Endothelial cell of umbilical vein (primary cell): ENCODE results near the gene M1AP. TPM values are rescaled to one million over a fixed set of nuclear protein-coding genes. Genes with fewer than 3 reads are reported as not detected.

Source experiments
- BruUV-seq: library from RNA; stranded (reverse); fragments of 400-500 nt; replicated peaks from 2 replicates; lab custom pipeline; 2021; lab: Mats Ljungman, UMichigan
- CTCF ChIA-PET: fragments of 300-600, 350-600 bp; sonication (Branson Sonifier 250); formaldehyde crosslinking; loops from one replicate; lab custom pipeline; 2021; ENCODE audit warnings: antibody characterized with exemption, inconsistent platforms; lab: Charles Lee
- POLR2A ChIA-PET: fragments of 300-600, 350-600 bp; sonication (Branson Sonifier 250); formaldehyde crosslinking; loops from one replicate; lab custom pipeline; 2021; ENCODE audit warnings: antibody characterized with exemption, inconsistent platforms; lab: Charles Lee
- DNase-seq: peaks from one replicate; pipeline ENCODE4 v3.0.0-alpha.2; 2011; ENCODE audit warnings: low read depth, low spot score
- FAIRE-seq: peaks from 2 replicates; lab custom pipeline; 2011; peaks lifted over from hg19 to GRCh38; lab: Jason Lieb, UNC
- H2AFZ ChIP-seq: 2 replicates; pipeline ENCODE4 v1.6.0; 2012; ENCODE audit warnings: low read depth, low read length, control low read depth, inconsistent platforms
- H3K27ac ChIP-seq: 2 replicates; pipeline ENCODE4 v1.5.1; 2011; ENCODE audit warnings: low read depth, mild to moderate bottlenecking, control low read depth, low read length, moderate library complexity; ENCODE audit not compliant: insufficient read depth
- H3K27me3 ChIP-seq, 2 experiments: 2 replicates each; pipeline versions ENCODE4 v1.6.0 to v1.6.1; 2011; ENCODE audit warnings: low read length in 2 of 2, mixed read lengths in 1 of 2; ENCODE audit not compliant: control insufficient read depth in 2 of 2, insufficient read depth in 2 of 2
- H3K36me3 ChIP-seq, 2 experiments: 2 replicates in 1 of 2; 3 replicates in 1 of 2; pipeline ENCODE4 v1.5.1; 2011; ENCODE audit warnings: low read length in 2 of 2, mild to moderate bottlenecking in 1 of 2, moderate library complexity in 1 of 2; ENCODE audit not compliant: control insufficient read depth in 2 of 2, insufficient read depth in 2 of 2; ENCODE audit errors: extremely low read depth in 1 of 2
- H3K4me1 ChIP-seq: 3 replicates; pipeline ENCODE4 v1.5.1; 2011; ENCODE audit warnings: mild to moderate bottlenecking, low read length; ENCODE audit not compliant: control insufficient read depth, insufficient read depth; ENCODE audit errors: extremely low read depth
- H3K4me2 ChIP-seq: 2 replicates; pipeline ENCODE4 v1.6.1; 2011; ENCODE audit warnings: low read length, control low read depth, mixed read lengths; ENCODE audit not compliant: insufficient read depth
- H3K4me3 ChIP-seq, 3 experiments: fragments of 200-600 bp in 1 of 3; sonication (generic), shearing (Covaris generic) in 1 of 3; replicated peaks in 1 of 3; 2 replicates each; pipeline ENCODE4 v1.5.1; 2011 to 2016; ENCODE audit warnings: control low read depth in 3 of 3, low read length in 3 of 3, mild to moderate bottlenecking in 2 of 3, inconsistent platforms in 1 of 3, low read depth in 1 of 3, moderate library complexity in 1 of 3; ENCODE audit not compliant: insufficient read depth in 1 of 3
- H3K79me2 ChIP-seq: 2 replicates; pipeline ENCODE4 v1.6.0; 2012; ENCODE audit warnings: low read length, inconsistent platforms; ENCODE audit not compliant: control insufficient read depth, insufficient read depth
- H3K9ac ChIP-seq: replicated peaks from 2 replicates; pipeline ENCODE3; 2011; ENCODE audit warnings: low read length, control low read depth; ENCODE audit not compliant: insufficient read depth; ENCODE audit errors: extremely low read depth
- H3K9me1 ChIP-seq: replicated peaks from 3 replicates; pipeline ENCODE4 v1.6.0; 2011; ENCODE audit warnings: mild to moderate bottlenecking, low read length; ENCODE audit not compliant: control insufficient read depth, insufficient read depth; ENCODE audit errors: extremely low read depth
- H3K9me3 ChIP-seq: replicated peaks from 2 replicates; pipeline ENCODE4 v1.5.1; 2012; ENCODE audit warnings: low read length, inconsistent platforms; ENCODE audit not compliant: control insufficient read depth, insufficient read depth
- H4K20me1 ChIP-seq: replicated peaks from 2 replicates; pipeline ENCODE3; 2011; ENCODE audit warnings: mild to moderate bottlenecking, low read length; ENCODE audit not compliant: control insufficient read depth, insufficient read depth; ENCODE audit errors: extremely low read depth
- EZH2 ChIP-seq: IDR thresholded peaks from 2 replicates; pipeline ENCODE4 v1.6.1; 2012; ENCODE audit warnings: borderline replicate concordance, low read depth, mild to moderate bottlenecking, moderate library complexity, low read length, inconsistent platforms; ENCODE audit not compliant: severe bottlenecking
- FOS ChIP-seq: IDR thresholded peaks from 2 replicates; pipeline ENCODE4 v1.6.1; 2011; ENCODE audit warnings: mild to moderate bottlenecking, low read length, moderate library complexity, borderline replicate concordance; ENCODE audit not compliant: insufficient read depth
- GATA2 ChIP-seq: IDR thresholded peaks from 2 replicates; pipeline ENCODE4 v1.7.0; 2011; ENCODE audit warnings: low read depth, mild to moderate bottlenecking, moderate library complexity, mixed read lengths, low read length; ENCODE audit not compliant: insufficient read length, insufficient read depth
- JUN ChIP-seq: IDR thresholded peaks from 2 replicates; pipeline ENCODE4 v1.6.1; 2011; ENCODE audit warnings: borderline replicate concordance, low read depth; ENCODE audit not compliant: insufficient read length, insufficient read depth
- MYC ChIP-seq: IDR thresholded peaks from one replicate; pipeline ENCODE4 v1.6.1; 2011; ENCODE audit warnings: mild to moderate bottlenecking, low read depth, low read length
- POLR2A ChIP-seq: IDR thresholded peaks from 2 replicates; pipeline ENCODE4 v1.6.1; 2012; ENCODE audit warnings: low read depth, mild to moderate bottlenecking, control low read depth, low read length
- POLR2AphosphoS5 ChIP-seq: IDR thresholded peaks from 2 replicates; pipeline ENCODE4 v1.6.1; 2012; ENCODE audit warnings: low read depth, mild to moderate bottlenecking, control low read depth, low read length, moderate library complexity; ENCODE audit not compliant: insufficient read depth
- dilution Hi-C: fragments of 300-500 bp; cut with MboI; formaldehyde crosslinking; loops from one replicate; pipeline ENCODE4 v1.15.0; 2019; ENCODE audit warnings: low sequenced_read_pairs; ENCODE audit not compliant: extremely low pct_ligation_motif_present
- intact Hi-C: fragments of 100-400 bp; cut with micrococcal nuclease; formaldehyde crosslinking; loops from one replicate; pipeline ENCODE4 v1.10.0; 2022
- polyA plus RNA-seq, 4 experiments: library from polyadenylated mRNA; depleted of rRNA in 3 of 4; stranded (reverse) in 3 of 4; unstranded in 1 of 4; fragments of >200 nt; gene quantifications; 2 replicates each; pipeline versions ENCODE4 v1.2.1 to v1.2.3, GENCODE V29; 2011 to 2012; ENCODE audit warnings: missing spikeins in 1 of 4
- total RNA-seq: library from RNA; stranded (reverse); gene quantifications from 2 replicates; pipeline ENCODE4 v1.2.3, GENCODE V29; 2021
- TF ChIP-seq, protein P1 (sequence below), 2 donors: IDR thresholded peaks; 1 replicate in 1 of 2; 2 replicates in 1 of 2; pipeline ENCODE4 v1.5.1; 2011; ENCODE audit warnings: low read length in 2 of 2, mild to moderate bottlenecking in 2 of 2, moderate library complexity in 2 of 2, control low read depth in 1 of 2, inconsistent platforms in 1 of 2, low read depth in 1 of 2; ENCODE audit not compliant: insufficient read depth in 1 of 2; ENCODE audit errors: extremely low read depth in 1 of 2
- TF ChIP-seq, protein P2 (sequence below): IDR thresholded peaks from 2 replicates; pipeline ENCODE4 v1.6.1; 2011; ENCODE audit not compliant: insufficient read depth, insufficient read length

Gene M1AP
- total and polyA plus RNA-seq, 2 donors (not counting 3 experiments of a cell fraction or from before 2014, with no cell fraction given), result 0.04 TPM; not detected in 1

DNA sequence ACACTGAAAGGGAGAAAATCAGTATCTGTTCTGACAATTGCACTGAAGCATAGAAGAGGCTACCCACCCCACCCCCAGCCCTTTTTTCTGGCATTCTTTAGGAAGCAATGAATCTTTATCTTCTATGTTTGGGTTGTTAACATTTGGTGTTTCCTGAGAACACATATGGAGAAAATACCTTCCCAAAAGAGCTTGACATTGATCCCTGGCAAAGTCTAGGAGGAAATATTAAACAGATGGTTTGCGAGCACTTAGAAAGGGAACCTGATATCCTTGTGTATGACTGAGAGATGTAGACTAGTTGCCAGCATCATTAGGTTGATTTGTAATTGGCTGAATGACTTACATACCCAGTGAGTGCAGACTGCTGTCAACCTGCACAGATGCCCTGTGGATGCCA is 50.7 kb downstream of the M1AP start:
- Histone ChIP-seq H3K79me2 (no peaks in the 10 kb centered on the region), H4K20me1 (no peaks in the 10 kb centered on the region), H3K9me1 (no peaks in the 10 kb centered on the region), H3K36me3 (no peaks in the 10 kb centered on the region), H3K4me3 (no peak overlapping the region), H3K4me2 (no peak overlapping the region), H3K27me3 (peaks cover 12 to 43% of the 10 kb centered on the region in 2 experiments), H3K9me3 (no peaks in the 10 kb centered on the region), H3K27ac (no peak overlapping the region), H2AFZ (no peak overlapping the region), H3K4me1 (no peaks in the 10 kb centered on the region), H3K9ac (no peak overlapping the region)
- BruUV-seq, result no TSS peak
- DNase-seq (no peak), FAIRE-seq (no peak)
- POLR2A ChIA-PET, result no interaction called here
- intact Hi-C loops (no loop called here), dilution Hi-C loops (no loop called here)
- TF ChIP-seq GATA2 (no peak), POLR2A (no peak), JUN (no peak), MYC (no peak), EZH2 (no peak), FOS (no peak), POLR2AphosphoS5 (no peak)
- TF ChIP-seq, protein P1, sequence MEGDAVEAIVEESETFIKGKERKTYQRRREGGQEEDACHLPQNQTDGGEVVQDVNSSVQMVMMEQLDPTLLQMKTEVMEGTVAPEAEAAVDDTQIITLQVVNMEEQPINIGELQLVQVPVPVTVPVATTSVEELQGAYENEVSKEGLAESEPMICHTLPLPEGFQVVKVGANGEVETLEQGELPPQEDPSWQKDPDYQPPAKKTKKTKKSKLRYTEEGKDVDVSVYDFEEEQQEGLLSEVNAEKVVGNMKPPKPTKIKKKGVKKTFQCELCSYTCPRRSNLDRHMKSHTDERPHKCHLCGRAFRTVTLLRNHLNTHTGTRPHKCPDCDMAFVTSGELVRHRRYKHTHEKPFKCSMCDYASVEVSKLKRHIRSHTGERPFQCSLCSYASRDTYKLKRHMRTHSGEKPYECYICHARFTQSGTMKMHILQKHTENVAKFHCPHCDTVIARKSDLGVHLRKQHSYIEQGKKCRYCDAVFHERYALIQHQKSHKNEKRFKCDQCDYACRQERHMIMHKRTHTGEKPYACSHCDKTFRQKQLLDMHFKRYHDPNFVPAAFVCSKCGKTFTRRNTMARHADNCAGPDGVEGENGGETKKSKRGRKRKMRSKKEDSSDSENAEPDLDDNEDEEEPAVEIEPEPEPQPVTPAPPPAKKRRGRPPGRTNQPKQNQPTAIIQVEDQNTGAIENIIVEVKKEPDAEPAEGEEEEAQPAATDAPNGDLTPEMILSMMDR (IDR thresholded peaks at IDR 0.05; ENCODE audit: extremely low read depth in 1 of 2, insufficient read depth in 1 of 2, low read depth in 1 of 2, low read length in 2 of 2), result no peak
- TF ChIP-seq, protein P2, sequence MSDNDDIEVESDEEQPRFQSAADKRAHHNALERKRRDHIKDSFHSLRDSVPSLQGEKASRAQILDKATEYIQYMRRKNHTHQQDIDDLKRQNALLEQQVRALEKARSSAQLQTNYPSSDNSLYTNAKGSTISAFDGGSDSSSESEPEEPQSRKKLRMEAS, result no peak
- CTCF ChIA-PET, result interaction anchor here (1.4 kb wide), 1 partner anchor 8 kb away, joined by 3 read pairs; no protein-coding TSS in a partner anchor
